AG04449 (cell line): Measurements from ENCODE around the gene CNR1.
A peak's percentile ranks its signal among the peaks of the same experiment; 100 is the strongest.
"Not testable (repeated sequence)": the region's sequence is repeated elsewhere in the genome, so short reads cannot be mapped to it uniquely, and the experiment has no call there.

Source experiments
- CTCF ChIA-PET: fragments of 350-600 bp; formaldehyde crosslinking; extraction: SDS; loops from one replicate; lab custom pipeline; 2021; ENCODE audit warnings: antibody characterized with exemption; lab: Yijun Ruan, JAX
- POLR2A ChIA-PET: fragments of 400-600, 350-600 bp; formaldehyde crosslinking; extraction: SDS; loops from one replicate; lab custom pipeline; 2020; ENCODE audit warnings: antibody characterized with exemption, inconsistent platforms; lab: Yijun Ruan, JAX
- DNase-seq: peaks from one replicate; pipeline ENCODE4 v3.0.0-alpha.2; 2010; ENCODE audit warnings: low read depth, low spot score
- H3K4me3 ChIP-seq: 2 replicates; pipeline ENCODE4 v1.5.1; 2011; ENCODE audit warnings: low read depth, mild to moderate bottlenecking, control low read depth, low read length
- TF ChIP-seq, protein P1 (sequence below): IDR thresholded peaks from one replicate; pipeline ENCODE4 v1.5.1; 2011; ENCODE audit warnings: mild to moderate bottlenecking, moderate library complexity, low read length, control low read depth, inconsistent platforms; ENCODE audit not compliant: insufficient read depth; ENCODE audit errors: missing control alignments

The CNR1 gene

DNA sequence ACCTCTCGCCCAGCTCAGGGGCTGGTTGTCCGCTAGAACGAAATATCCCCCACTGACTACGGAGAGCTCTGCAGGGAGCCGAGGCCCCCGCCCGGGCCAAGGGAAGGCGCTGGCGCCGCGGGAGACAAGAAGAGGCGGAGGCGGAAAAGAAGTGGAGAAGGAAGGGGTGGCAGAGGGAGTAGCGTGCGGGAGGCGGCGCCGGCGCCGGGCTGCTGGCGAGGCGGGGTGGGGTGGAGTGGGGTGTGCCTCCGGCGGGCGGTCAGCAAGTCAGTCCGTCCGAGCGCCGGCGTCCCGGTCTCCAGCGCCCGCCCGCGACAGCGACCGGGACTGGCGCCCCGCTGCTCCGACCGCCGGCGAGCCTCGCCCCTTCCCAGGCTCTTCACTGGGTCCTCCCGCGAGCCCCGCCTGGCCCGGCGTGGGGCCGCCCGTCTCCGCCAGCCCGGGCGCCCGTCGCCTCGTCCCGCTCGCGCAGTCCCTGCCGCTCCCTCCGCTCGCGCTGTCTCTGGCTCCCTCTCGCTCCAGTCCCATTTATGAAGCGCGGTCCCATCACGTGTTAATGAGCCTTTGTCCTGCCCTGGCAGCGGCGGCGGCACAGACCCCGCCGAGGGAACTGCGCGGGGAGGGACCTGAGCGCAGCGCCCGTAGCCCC is at the start of gene CNR1:
TSS of gene CNR1 (minus strand) at position 504 of the 649 bp plus-strand sequence. CDS start 21,073 bp downstream, outside the sequence.
- POLR2A ChIA-PET, result no interaction called here
- DNase-seq, result no peak
- CTCF ChIA-PET, result no interaction called here

DNA sequence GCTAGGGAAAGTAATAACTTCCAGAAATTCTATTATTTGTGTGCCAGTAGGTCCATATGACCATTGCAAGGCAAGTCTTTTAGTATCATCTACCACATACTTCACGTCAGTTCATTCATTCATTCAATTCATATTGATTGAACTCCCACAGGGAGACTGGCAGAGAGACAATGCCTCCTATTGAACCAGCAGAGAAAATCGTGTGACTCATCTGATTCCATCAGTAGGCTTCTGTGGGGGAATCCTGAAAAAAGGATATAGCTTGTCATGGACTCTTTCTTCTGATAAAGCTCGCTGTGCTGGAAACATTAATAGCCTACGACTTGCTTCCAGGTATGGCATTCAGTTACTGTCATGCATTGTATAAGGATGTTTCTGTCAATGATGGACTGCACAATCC is 45.3 kb upstream of the CNR1 start:
- DNase-seq, result no peak
- CTCF ChIA-PET, result no interaction called here
- POLR2A ChIA-PET, result no interaction called here
- TF ChIP-seq, protein P1, sequence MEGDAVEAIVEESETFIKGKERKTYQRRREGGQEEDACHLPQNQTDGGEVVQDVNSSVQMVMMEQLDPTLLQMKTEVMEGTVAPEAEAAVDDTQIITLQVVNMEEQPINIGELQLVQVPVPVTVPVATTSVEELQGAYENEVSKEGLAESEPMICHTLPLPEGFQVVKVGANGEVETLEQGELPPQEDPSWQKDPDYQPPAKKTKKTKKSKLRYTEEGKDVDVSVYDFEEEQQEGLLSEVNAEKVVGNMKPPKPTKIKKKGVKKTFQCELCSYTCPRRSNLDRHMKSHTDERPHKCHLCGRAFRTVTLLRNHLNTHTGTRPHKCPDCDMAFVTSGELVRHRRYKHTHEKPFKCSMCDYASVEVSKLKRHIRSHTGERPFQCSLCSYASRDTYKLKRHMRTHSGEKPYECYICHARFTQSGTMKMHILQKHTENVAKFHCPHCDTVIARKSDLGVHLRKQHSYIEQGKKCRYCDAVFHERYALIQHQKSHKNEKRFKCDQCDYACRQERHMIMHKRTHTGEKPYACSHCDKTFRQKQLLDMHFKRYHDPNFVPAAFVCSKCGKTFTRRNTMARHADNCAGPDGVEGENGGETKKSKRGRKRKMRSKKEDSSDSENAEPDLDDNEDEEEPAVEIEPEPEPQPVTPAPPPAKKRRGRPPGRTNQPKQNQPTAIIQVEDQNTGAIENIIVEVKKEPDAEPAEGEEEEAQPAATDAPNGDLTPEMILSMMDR, result no peak
- H3K4me3 ChIP-seq, result no peak overlapping the region

More for the DNA sequence above, at the start of gene CNR1:
- peak within 1 kb of the TSS; percentile 40 for H3K4me3 ChIP-seq
- TF ChIP-seq, protein P1, result no peak

DNA sequence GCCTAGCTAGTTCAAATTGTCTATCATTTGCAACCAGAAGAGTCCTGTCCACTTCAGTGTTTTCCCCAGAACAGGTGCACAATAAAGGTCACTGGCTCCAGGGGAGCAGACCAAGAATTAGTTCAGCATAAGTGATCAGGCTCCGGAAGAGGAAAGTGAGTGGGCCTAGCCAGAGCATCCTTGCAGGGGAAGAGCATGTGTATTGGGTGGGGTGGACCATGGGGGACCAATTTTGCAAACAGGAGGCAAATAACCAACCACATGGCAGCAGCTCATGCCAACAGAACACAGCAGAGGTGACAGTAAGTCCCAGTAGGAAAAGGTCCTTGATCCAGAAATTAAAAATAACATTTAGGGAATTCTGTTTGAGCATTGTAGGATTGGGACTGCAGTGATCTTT is 43.2 kb upstream of the CNR1 start:
- ChIA-PET CTCF (no interaction called here), POLR2A (no interaction called here)
- H3K4me3 ChIP-seq, result no peak overlapping the region

GRCh38 chr6:88208726-88209125 is 42.6 kb upstream of the CNR1 start:
- TF ChIP-seq, protein P1, result no peak

More for the DNA sequence above, 43.2 kb upstream of the CNR1 start:
- DNase-seq, result no peak
- TF ChIP-seq, protein P1, result no peak

DNA sequence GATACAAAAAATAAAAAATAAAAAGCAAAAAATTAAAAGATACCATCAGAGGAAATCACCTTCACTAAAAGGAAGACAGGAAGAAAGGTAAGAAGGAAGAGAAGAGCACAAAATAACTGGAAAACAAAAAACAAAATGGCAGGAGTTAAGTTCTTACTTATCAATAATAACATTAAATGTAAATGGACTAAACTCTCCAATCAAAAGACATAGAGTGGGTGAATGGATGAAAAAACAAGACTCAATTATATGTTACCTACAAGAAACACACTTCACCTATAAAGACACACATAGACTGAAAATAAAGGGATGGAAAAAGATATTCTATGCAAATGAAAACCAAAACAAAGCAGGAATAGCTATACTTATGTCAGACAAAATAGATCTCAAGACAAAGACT is 35.6 kb upstream of the CNR1 start:
- DNase-seq, POLR2A ChIA-PET, H3K4me3 ChIP-seq: not testable (repeated sequence)
- CTCF ChIA-PET, result interaction anchor here (1.2 kb wide), 1 partner anchor 22 kb away, joined by 3 read pairs; no protein-coding TSS in a partner anchor

More at GRCh38 chr6:88208726-88209125, 42.6 kb upstream of the CNR1 start:
- H3K4me3 ChIP-seq, result no peak overlapping the region
- POLR2A ChIA-PET, result no interaction called here
- no peak for DNase-seq
- CTCF ChIA-PET, result no interaction called here

GRCh38 chr6:88184921-88185320 is 18.8 kb upstream of the CNR1 start:
- ChIA-PET CTCF (no interaction called here), POLR2A (no interaction called here)
- no peak for DNase-seq
- H3K4me3 ChIP-seq, result no peak overlapping the region
- TF ChIP-seq, protein P1, result no peak

GRCh38 chr6:88183471-88183870 is 17.3 kb upstream of the CNR1 start:
- CTCF ChIA-PET, result no interaction called here
- TF ChIP-seq, protein P1, result no peak
- no peak overlapping the region for H3K4me3 ChIP-seq
- POLR2A ChIA-PET, result no interaction called here
- DNase-seq, result no peak
